H4 (cell line): Measurements from ENCODE around the gene ANKRD44. TPM values are rescaled to one million over a fixed set of nuclear protein-coding genes. Genes with fewer than 3 reads are reported as not detected.

Experiments used
- DNase-seq: peaks from one replicate; pipeline ENCODE4 v3.0.0-alpha.2; 2015; ENCODE audit warnings: low spot score
- total RNA-seq: library from RNA; depleted of rRNA; stranded (reverse); fragments of >200 nt; shearing (Covaris generic); gene quantifications from 2 replicates; pipeline ENCODE4 v1.2.3, GENCODE V29; 2014

ANKRD44 gene
- total RNA-seq, 1 experiment from 2014 or later: 4.0 TPM

GRCh38 chr2:197208024-197208423, 102.6 kb downstream of the ANKRD44 start:
- no peak for DNase-seq

GRCh38 chr2:197207598-197207997, 103.0 kb downstream of the ANKRD44 start:
- DNase-seq: no peak

- DNase-seq: no peak
Measured at GRCh38 chr2:197207106-197207505, 103.5 kb downstream of the ANKRD44 start.

- DNase-seq: no peak
Measured at GRCh38 chr2:197205585-197206215, 104.9 kb downstream of the ANKRD44 start.

GRCh38 chr2:197204519-197205250, 105.9 kb downstream of the ANKRD44 start:
- DNase-seq: no peak

- DNase-seq: no peak
Measured at GRCh38 chr2:197201874-197202273, 108.7 kb downstream of the ANKRD44 start.

GRCh38 chr2:197200762-197201058, 109.9 kb downstream of the ANKRD44 start:
- DNase-seq: no peak

GRCh38 chr2:197200051-197200761, 110.4 kb downstream of the ANKRD44 start:
- no peak for DNase-seq

GRCh38 chr2:197198890-197199289, 111.7 kb downstream of the ANKRD44 start:
- no peak for DNase-seq

GRCh38 chr2:197197895-197198311, 112.7 kb downstream of the ANKRD44 start:
- DNase-seq: no peak

- no peak for DNase-seq
Measured at GRCh38 chr2:197196541-197197180, 113.9 kb downstream of the ANKRD44 start.

- DNase-seq: no peak
Measured at GRCh38 chr2:197195518-197195917, 115.1 kb downstream of the ANKRD44 start.

- DNase-seq: no peak
Measured at GRCh38 chr2:197191940-197192322, 118.6 kb downstream of the ANKRD44 start.

- DNase-seq: peak; percentile 11
Measured at GRCh38 chr2:197191177-197191939, 119.2 kb downstream of the ANKRD44 start.

GRCh38 chr2:197190100-197190432, 120.5 kb downstream of the ANKRD44 start:
- no peak for DNase-seq

- DNase-seq: no peak
Measured at GRCh38 chr2:197189426-197190099, 121.0 kb downstream of the ANKRD44 start.

GRCh38 chr2:197185676-197186075, 124.9 kb downstream of the ANKRD44 start:
- DNase-seq: no peak

GRCh38 chr2:197184959-197185586, 125.5 kb downstream of the ANKRD44 start:
- peak; percentile 26 for DNase-seq

- no peak for DNase-seq
Measured at GRCh38 chr2:197183355-197183754, 127.2 kb downstream of the ANKRD44 start.

GRCh38 chr2:197182668-197183067, 127.9 kb downstream of the ANKRD44 start:
- no peak for DNase-seq

- DNase-seq: no peak
Measured at GRCh38 chr2:197181491-197181890, 129.1 kb downstream of the ANKRD44 start.
